ENCODE results near the gene SLC12A3. TPM values are rescaled to one million over a fixed set of nuclear protein-coding genes. Genes with fewer than 3 reads are reported as not detected.

SLC12A3 gene
- total RNA-seq, 2 donors from 2014 or later, result not detected

DNA sequence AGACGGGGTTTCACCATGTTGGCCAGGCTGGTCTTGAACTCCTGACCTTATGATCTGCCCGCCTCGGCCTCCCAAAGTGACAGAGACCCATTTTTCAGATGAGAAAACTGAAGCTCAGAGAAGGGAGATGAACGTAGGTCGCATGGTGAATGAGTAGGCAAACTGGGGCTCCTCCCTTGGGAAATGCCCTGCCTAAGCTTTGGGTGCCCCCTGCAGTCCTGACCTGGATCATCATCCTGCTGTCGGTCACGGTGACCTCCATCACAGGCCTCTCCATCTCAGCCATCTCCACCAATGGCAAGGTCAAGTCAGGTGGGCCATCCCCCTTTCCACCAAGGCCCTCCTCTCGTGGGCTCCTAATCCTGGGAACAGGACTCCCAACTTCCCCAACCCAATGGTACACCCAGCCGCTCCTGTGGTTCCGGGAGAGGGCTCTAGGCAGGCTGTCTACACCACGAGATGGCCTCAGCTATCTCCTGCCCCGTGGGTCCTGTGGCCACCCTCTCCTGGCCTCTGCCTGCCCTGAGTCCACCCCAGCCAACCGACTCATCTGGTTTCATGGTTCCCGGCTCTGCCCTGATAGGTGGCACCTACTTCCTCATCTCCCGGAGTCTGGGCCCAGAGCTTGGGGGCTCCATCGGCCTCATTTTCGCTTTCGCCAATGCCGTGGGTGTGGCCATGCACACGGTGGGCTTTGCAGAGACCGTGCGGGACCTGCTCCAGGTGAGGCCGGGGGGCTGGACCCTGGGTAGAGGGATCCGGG lies 4.7 kb downstream of the SLC12A3 start:
- Histone ChIP-seq H3K36me3 (no peaks in the 10 kb centered on the region), H3K27ac (no peak overlapping the region), H3K27me3 (replicated peaks; ENCODE audit: insufficient read depth) (no peaks in the 10 kb centered on the region), H3K9me3 (no peaks in the 10 kb centered on the region), H3K4me1 (ENCODE audit: control insufficient read depth in 1 of 2, low read depth in 2 of 2) (peaks cover 0 to 6% of the 10 kb centered on the region in 2 donors), H3K4me3 (no peak overlapping the region)
- no peak for ATAC-seq (ENCODE audit: insufficient number of reproducible peaks, low FRiP score, low read depth)
- TF ChIP-seq, protein P1, sequence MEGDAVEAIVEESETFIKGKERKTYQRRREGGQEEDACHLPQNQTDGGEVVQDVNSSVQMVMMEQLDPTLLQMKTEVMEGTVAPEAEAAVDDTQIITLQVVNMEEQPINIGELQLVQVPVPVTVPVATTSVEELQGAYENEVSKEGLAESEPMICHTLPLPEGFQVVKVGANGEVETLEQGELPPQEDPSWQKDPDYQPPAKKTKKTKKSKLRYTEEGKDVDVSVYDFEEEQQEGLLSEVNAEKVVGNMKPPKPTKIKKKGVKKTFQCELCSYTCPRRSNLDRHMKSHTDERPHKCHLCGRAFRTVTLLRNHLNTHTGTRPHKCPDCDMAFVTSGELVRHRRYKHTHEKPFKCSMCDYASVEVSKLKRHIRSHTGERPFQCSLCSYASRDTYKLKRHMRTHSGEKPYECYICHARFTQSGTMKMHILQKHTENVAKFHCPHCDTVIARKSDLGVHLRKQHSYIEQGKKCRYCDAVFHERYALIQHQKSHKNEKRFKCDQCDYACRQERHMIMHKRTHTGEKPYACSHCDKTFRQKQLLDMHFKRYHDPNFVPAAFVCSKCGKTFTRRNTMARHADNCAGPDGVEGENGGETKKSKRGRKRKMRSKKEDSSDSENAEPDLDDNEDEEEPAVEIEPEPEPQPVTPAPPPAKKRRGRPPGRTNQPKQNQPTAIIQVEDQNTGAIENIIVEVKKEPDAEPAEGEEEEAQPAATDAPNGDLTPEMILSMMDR (IDR thresholded peaks at IDR 0.05), result no peak
- no peak for DNase-seq (ENCODE audit: low spot score)

DNA sequence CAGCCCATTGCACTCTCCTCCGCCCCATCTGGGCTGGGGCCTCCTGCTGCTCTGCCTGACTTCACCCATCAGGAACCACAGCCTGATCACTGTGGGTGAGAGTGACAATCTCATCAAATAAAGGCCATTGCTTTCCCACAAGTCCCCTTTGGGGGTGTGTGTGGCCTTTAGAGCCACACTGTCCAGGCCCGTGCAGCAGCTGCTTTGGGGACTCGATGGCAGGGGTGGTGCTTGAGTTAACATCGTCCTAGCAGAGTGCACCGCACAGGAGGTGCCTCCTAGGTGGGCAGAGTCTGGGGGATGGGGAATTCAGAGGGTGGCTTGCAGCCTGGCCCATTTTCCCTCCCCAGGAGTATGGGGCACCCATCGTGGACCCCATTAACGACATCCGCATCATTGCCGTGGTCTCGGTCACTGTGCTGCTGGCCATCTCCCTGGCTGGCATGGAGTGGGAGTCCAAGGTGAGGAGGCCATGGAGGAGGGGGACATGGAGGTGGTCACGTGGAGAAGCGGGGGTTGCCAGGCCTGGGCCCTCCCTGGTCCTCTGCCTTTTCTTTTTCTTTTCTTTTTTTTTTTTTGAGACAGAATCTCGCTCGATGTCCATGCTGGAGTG lies 5.4 kb downstream of the SLC12A3 start:
- ATAC-seq (ENCODE audit: insufficient number of reproducible peaks, low FRiP score, low read depth), result no peak
- no peak for DNase-seq (ENCODE audit: low spot score)
- H3K27me3 ChIP-seq (replicated peaks; ENCODE audit: insufficient read depth), result no peaks in the 10 kb centered on the region
- no peak overlapping the region for H3K4me3 ChIP-seq
- H3K9me3 ChIP-seq, result no peaks in the 10 kb centered on the region
- H3K4me1 ChIP-seq (ENCODE audit: control insufficient read depth in 1 of 2, low read depth in 2 of 2), result peaks cover 0 to 6% of the 10 kb centered on the region in 2 donors
- TF ChIP-seq, protein P1 (IDR thresholded peaks at IDR 0.05), result no peak
- H3K27ac ChIP-seq, result no peak overlapping the region
- no peaks in the 10 kb centered on the region for H3K36me3 ChIP-seq

DNA sequence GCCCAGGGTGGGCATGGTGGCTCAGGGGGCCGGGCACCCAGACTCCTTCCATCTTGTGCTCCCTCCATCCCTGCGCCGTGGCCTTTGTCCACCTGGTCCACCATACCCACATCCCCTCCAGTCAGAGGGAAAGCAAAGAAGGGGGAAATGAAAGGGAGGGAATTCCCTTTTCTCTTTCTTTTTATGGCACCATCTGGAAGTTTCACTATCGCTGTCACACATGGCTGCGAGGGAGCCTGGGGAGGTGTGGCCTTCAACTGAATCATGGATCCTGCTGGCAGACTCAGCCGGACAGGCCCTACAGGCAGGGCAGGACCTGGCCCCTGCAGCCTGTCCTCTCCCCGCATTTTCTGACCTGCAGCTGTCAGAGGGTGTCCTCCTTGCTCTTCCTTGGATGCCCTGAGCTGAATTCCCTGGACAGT lies 6.2 kb downstream of the SLC12A3 start:
- no peaks in the 10 kb centered on the region for H3K9me3 ChIP-seq
- H3K4me1 ChIP-seq (ENCODE audit: control insufficient read depth in 1 of 2, low read depth in 2 of 2), result peaks cover 0 to 6% of the 10 kb centered on the region in 2 donors
- ATAC-seq (ENCODE audit: insufficient number of reproducible peaks, low FRiP score, low read depth) (no peak), DNase-seq (ENCODE audit: low spot score) (no peak)
- TF ChIP-seq, protein P1 (IDR thresholded peaks at IDR 0.05), result no peak
- no peaks in the 10 kb centered on the region for H3K27me3 ChIP-seq (replicated peaks; ENCODE audit: insufficient read depth)
- no peaks in the 10 kb centered on the region for H3K36me3 ChIP-seq
- H3K27ac ChIP-seq, result no peak overlapping the region
- H3K4me3 ChIP-seq, result no peak overlapping the region

DNA sequence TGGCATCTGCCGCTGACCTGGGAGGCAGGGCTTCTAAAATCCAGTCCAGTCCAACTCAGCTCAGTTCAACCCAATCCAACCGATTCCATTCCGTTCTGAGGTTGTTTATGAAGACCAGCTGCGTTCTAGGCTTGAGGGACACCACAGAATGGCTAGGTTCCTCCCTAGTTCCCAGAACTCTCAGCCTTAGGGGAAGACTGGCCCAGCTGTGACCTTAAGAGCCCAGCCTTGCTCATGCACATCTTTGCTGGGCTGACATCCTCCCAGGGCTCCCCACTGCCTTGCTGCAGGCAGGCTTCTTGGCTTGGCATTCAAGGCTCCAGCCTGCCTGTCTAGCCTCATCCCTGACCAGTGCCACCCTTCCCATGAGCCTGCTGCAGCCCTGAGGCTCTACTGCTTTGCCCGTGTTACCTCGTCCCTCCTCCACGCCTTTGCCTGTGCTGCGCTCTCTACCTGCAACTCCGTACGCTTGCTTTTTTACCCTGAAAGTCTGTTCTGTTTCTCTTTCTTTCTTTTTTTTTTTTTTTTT lies 7.9 kb downstream of the SLC12A3 start:
- no peaks in the 10 kb centered on the region for H3K36me3 ChIP-seq
- H3K27ac ChIP-seq, result no peak overlapping the region
- H3K9me3 ChIP-seq, result no peaks in the 10 kb centered on the region
- H3K4me3 ChIP-seq, result no peak overlapping the region
- DNase-seq (ENCODE audit: low spot score) (no peak), ATAC-seq (ENCODE audit: insufficient number of reproducible peaks, low FRiP score, low read depth) (no peak)
- no peaks in the 10 kb centered on the region for H3K27me3 ChIP-seq (replicated peaks; ENCODE audit: insufficient read depth)
- TF ChIP-seq, protein P1 (IDR thresholded peaks at IDR 0.05), result no peak
- H3K4me1 ChIP-seq (ENCODE audit: control insufficient read depth in 1 of 2, low read depth in 2 of 2), result no peaks in the 10 kb centered on the region

DNA sequence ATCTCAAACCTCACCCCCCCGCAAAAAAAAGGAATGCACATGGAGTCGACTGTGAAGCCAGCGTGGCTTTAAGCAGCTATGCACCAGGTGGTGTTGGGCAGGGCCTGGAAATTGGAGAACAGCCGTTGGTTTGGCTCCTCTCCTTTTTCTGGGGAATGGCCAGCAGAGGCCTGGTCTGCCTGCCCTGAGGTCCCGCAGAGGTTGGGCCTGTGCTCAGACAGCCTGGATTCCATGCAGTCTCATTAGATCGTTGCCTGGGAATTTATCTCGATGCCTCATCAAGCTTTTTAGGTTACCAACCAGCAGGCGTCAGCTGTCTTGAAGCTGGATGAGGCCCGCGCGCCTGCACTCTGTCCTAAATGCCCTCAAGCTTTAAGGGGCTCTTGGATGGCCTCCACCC lies 9.8 kb downstream of the SLC12A3 start:
- H3K9me3 ChIP-seq, result no peaks in the 10 kb centered on the region
- ATAC-seq (ENCODE audit: insufficient number of reproducible peaks, low FRiP score, low read depth) (no peak), DNase-seq (ENCODE audit: low spot score) (no peak)
- H3K4me1 ChIP-seq (ENCODE audit: control insufficient read depth in 1 of 2, low read depth in 2 of 2), result no peaks in the 10 kb centered on the region
- TF ChIP-seq, protein P1 (IDR thresholded peaks at IDR 0.05), result no peak
- no peak overlapping the region for H3K27ac ChIP-seq
- H3K36me3 ChIP-seq, result no peaks in the 10 kb centered on the region
- H3K27me3 ChIP-seq (replicated peaks; ENCODE audit: insufficient read depth), result no peaks in the 10 kb centered on the region
- no peak overlapping the region for H3K4me3 ChIP-seq
